Fibroblast of lung (primary cell): Measurements from ENCODE around the gene HAND2. TPM values are rescaled to one million over a fixed set of nuclear protein-coding genes. Genes with fewer than 3 reads are reported as not detected.

Experiments used
- DNase-seq, 2 donors: peaks; one replicate each; pipeline versions ENCODE4 v3.0.0 to v3.0.0-alpha.2; 2010; ENCODE audit warnings: low read depth in 2 of 2
- H2AFZ ChIP-seq: 2 replicates; pipeline ENCODE4 v1.5.1; 2012; ENCODE audit warnings: low read length, control low read depth, inconsistent platforms
- H3K27ac ChIP-seq: 2 replicates; pipeline ENCODE4 v1.5.1; 2011; ENCODE audit warnings: low read length, control low read depth; ENCODE audit not compliant: insufficient read depth
- H3K27me3 ChIP-seq: 2 replicates; pipeline ENCODE4 v1.5.1; 2011; ENCODE audit warnings: mild to moderate bottlenecking, low read length; ENCODE audit not compliant: control insufficient read depth, insufficient read depth
- H3K36me3 ChIP-seq: 2 replicates; pipeline ENCODE4 v1.5.1; 2011; ENCODE audit warnings: low read length; ENCODE audit not compliant: control insufficient read depth, insufficient read depth
- H3K4me1 ChIP-seq: 2 replicates; pipeline ENCODE4 v1.5.1; 2011; ENCODE audit warnings: low read length; ENCODE audit not compliant: control insufficient read depth, insufficient read depth; ENCODE audit errors: extremely low read depth
- H3K4me2 ChIP-seq: 2 replicates; pipeline ENCODE4 v1.5.1; 2011; ENCODE audit warnings: low read length, control low read depth; ENCODE audit not compliant: insufficient read depth; ENCODE audit errors: extremely low read depth
- H3K4me3 ChIP-seq, 4 experiments: fragments of 200-600 bp in 1 of 4; sonication (generic) in 1 of 4; replicated peaks in 1 of 4; 2 replicates each; pipeline ENCODE4 v1.5.1; 2011 to 2016; ENCODE audit warnings: low read length in 4 of 4, low read depth in 3 of 4, mild to moderate bottlenecking in 3 of 4, control low read depth in 2 of 4, inconsistent platforms in 1 of 4, mixed read lengths in 1 of 4; ENCODE audit not compliant: insufficient read depth in 1 of 4; ENCODE audit errors: control extremely low read depth in 1 of 4
- H3K79me2 ChIP-seq: 2 replicates; pipeline ENCODE4 v1.5.1; 2012; ENCODE audit warnings: mild to moderate bottlenecking, low read length, inconsistent platforms; ENCODE audit not compliant: control insufficient read depth, insufficient read depth
- H3K9ac ChIP-seq: 2 replicates; pipeline ENCODE4 v1.5.1; 2011; ENCODE audit warnings: mild to moderate bottlenecking, low read length, control low read depth; ENCODE audit not compliant: insufficient read depth
- H3K9me3 ChIP-seq: 2 replicates; pipeline ENCODE4 v1.5.1; 2012; ENCODE audit warnings: low read depth, low read length; ENCODE audit not compliant: control insufficient read depth, insufficient read depth
- H4K20me1 ChIP-seq: 2 replicates; pipeline ENCODE4 v1.5.1; 2011; ENCODE audit warnings: low read length; ENCODE audit not compliant: control insufficient read depth, insufficient read depth; ENCODE audit errors: extremely low read depth
- CTCF ChIP-seq, 2 donors: IDR thresholded peaks in 1 of 2; conservative IDR thresholded peaks in 1 of 2; 1 replicate in 1 of 2; 2 replicates in 1 of 2; pipeline ENCODE4 v1.5.1; 2011 to 2012; ENCODE audit warnings: low read length in 2 of 2, control low read depth in 1 of 2, inconsistent platforms in 1 of 2, low read depth in 1 of 2, mild to moderate bottlenecking in 1 of 2
- EZH2 ChIP-seq: IDR thresholded peaks from 2 replicates; pipeline ENCODE4 v1.5.1; 2012; ENCODE audit warnings: low read length, control low read depth, mild to moderate bottlenecking; ENCODE audit errors: missing control alignments
- polyA plus RNA-seq, 2 donors: library from polyadenylated mRNA; depleted of rRNA in 1 of 2; stranded (reverse) in 1 of 2; unstranded in 1 of 2; fragments of >200 nt; gene quantifications; 2 replicates each; pipeline ENCODE4 v1.2.1, GENCODE V29; 2011 to 2012; ENCODE audit warnings: missing spikeins in 1 of 2
- total RNA-seq: library from RNA; depleted of rRNA; stranded (reverse); fragments of >200 nt; gene quantifications from 2 replicates; pipeline ENCODE4 v1.2.1, GENCODE V29; 2014

HAND2 gene
- total and polyA plus RNA-seq, 2 donors (not counting 1 experiment from before 2014, with no cell fraction given): under 0.01 to 0.51 TPM

- TF ChIP-seq EZH2: no peak
- TF ChIP-seq CTCF (conservative IDR thresholded peaks at IDR 0.05 in 1 of 2, IDR thresholded peaks at IDR 0.05 in 1 of 2; ENCODE audit: low read depth in 1 of 2, low read length in 2 of 2): no peak
- no peak overlapping the region for H2AFZ ChIP-seq
These were observed 28.4 kb downstream of the HAND2 start for GRCh38 chr4:173501592-173502150.

GRCh38 chr4:173500841-173501591 lies 29.0 kb downstream of the HAND2 start:
- Histone ChIP-seq H3K27ac (no peak overlapping the region), H3K9ac (no peak overlapping the region), H3K36me3 (no peaks in the 10 kb centered on the region), H3K27me3 (peaks cover 33% of the 10 kb centered on the region), H2AFZ (peak overlapping the region; percentile 16), H3K4me2 (no peak overlapping the region), H3K79me2 (no peaks in the 10 kb centered on the region), H3K4me3 (no peak overlapping the region), H3K9me3 (no peaks in the 10 kb centered on the region), H4K20me1 (no peaks in the 10 kb centered on the region), H3K4me1 (no peaks in the 10 kb centered on the region)
- TF ChIP-seq CTCF (conservative IDR thresholded peaks at IDR 0.05 in 1 of 2, IDR thresholded peaks at IDR 0.05 in 1 of 2; ENCODE audit: low read depth in 1 of 2, low read length in 2 of 2): no peak
- TF ChIP-seq EZH2: peak; percentile 8
- DNase-seq: no peak

More at GRCh38 chr4:173501592-173502150, 28.4 kb downstream of the HAND2 start:
- Histone ChIP-seq H3K4me2 (no peak overlapping the region), H4K20me1 (no peaks in the 10 kb centered on the region), H3K9ac (no peak overlapping the region), H3K27me3 (peaks cover 35% of the 10 kb centered on the region), H3K4me1 (no peaks in the 10 kb centered on the region), H3K79me2 (no peaks in the 10 kb centered on the region), H3K9me3 (no peaks in the 10 kb centered on the region), H3K36me3 (no peaks in the 10 kb centered on the region), H3K4me3 (no peak overlapping the region), H3K27ac (no peak overlapping the region)
- DNase-seq: no peak

- no peaks in the 10 kb centered on the region for H3K9me3 ChIP-seq
- H2AFZ ChIP-seq: no peak overlapping the region
- H3K27me3 ChIP-seq: peaks cover 31% of the 10 kb centered on the region
These were observed 30.1 kb downstream of the HAND2 start for GRCh38 chr4:173499658-173500535.

More at GRCh38 chr4:173499658-173500535, 30.1 kb downstream of the HAND2 start:
- DNase-seq: no peak
- Histone ChIP-seq H3K9ac (no peak overlapping the region), H3K4me3 (no peak overlapping the region), H3K27ac (no peak overlapping the region), H3K4me1 (no peaks in the 10 kb centered on the region), H3K36me3 (no peaks in the 10 kb centered on the region), H3K4me2 (no peak overlapping the region), H3K79me2 (no peaks in the 10 kb centered on the region), H4K20me1 (no peaks in the 10 kb centered on the region)
- TF ChIP-seq EZH2: peak; percentile 47
- no peak for TF ChIP-seq CTCF (conservative IDR thresholded peaks at IDR 0.05 in 1 of 2, IDR thresholded peaks at IDR 0.05 in 1 of 2; ENCODE audit: low read depth in 1 of 2, low read length in 2 of 2)
